Neural cell (in vitro differentiated cells): ENCODE results near the gene SLC36A1. TPM values are rescaled to one million over a fixed set of nuclear protein-coding genes. Genes with fewer than 3 reads are reported as not detected.

Experiments
- H2AFZ ChIP-seq: fragments of 200-600, 300-800 bp; sonication (generic), shearing (Covaris generic); 2 replicates; pipeline ENCODE4 v1.6.0; 2014; ENCODE audit warnings: low read depth, mild to moderate bottlenecking, antibody characterized with exemption, low read length, moderate library complexity
- H3F3A ChIP-seq: fragments of 200-600 bp; shearing (Covaris generic); 2 replicates; pipeline ENCODE4 v1.6.1; 2016; ENCODE audit warnings: mild to moderate bottlenecking, moderate library complexity, mixed read lengths, antibody characterized with exemption, low read length; ENCODE audit not compliant: insufficient read depth, poor library complexity, severe bottlenecking
- H3K27ac ChIP-seq: fragments of 200-600, 300-800 bp; sonication (generic), shearing (Covaris generic); 2 replicates; pipeline ENCODE4 v1.5.1; 2014; ENCODE audit warnings: mild to moderate bottlenecking, low read length, moderate library complexity
- H3K27me3 ChIP-seq: fragments of 300-800, 200-600 bp; sonication (generic), shearing (Covaris generic); 2 replicates; pipeline ENCODE4 v1.6.0; 2014; ENCODE audit warnings: mild to moderate bottlenecking, low read depth, low read length, moderate library complexity; ENCODE audit not compliant: insufficient read depth
- H3K36me3 ChIP-seq: fragments of 300-800, 200-600 bp; sonication (generic), shearing (Covaris generic); 2 replicates; pipeline ENCODE4 v1.5.1; 2014; ENCODE audit warnings: mild to moderate bottlenecking, antibody characterized with exemption, low read length, moderate library complexity; ENCODE audit not compliant: insufficient read depth
- H3K4me2 ChIP-seq: fragments of 300-800, 200-600 bp; sonication (generic), shearing (Covaris generic); 2 replicates; pipeline ENCODE4 v1.6.0; 2014; ENCODE audit warnings: mild to moderate bottlenecking, low read length
- H3K4me3 ChIP-seq: fragments of 300-800, 200-600 bp; sonication (generic), shearing (Covaris generic); 2 replicates; pipeline ENCODE4 v1.5.1; 2014; ENCODE audit warnings: mild to moderate bottlenecking, low read length, moderate library complexity
- H3K79me2 ChIP-seq: fragments of 200-600 bp; shearing (Covaris generic); replicated peaks from 2 replicates; pipeline ENCODE4 v1.6.0; 2014; ENCODE audit warnings: mild to moderate bottlenecking, low read length, moderate library complexity; ENCODE audit not compliant: insufficient read depth
- H3K9ac ChIP-seq: fragments of 300-800, 200-600 bp; sonication (generic), shearing (Covaris generic); 2 replicates; pipeline ENCODE4 v1.6.1; 2016; ENCODE audit warnings: mild to moderate bottlenecking, low read length, mixed read lengths
- H3K9me2 ChIP-seq: fragments of 200-600 bp; shearing (Covaris generic); 2 replicates; pipeline ENCODE4 v1.6.1; 2016; ENCODE audit warnings: mild to moderate bottlenecking, low read length, mixed read lengths; ENCODE audit not compliant: insufficient read depth
- H3K9me3 ChIP-seq: fragments of 200-600, 300-800 bp; sonication (generic), shearing (Covaris generic); 2 replicates; pipeline ENCODE4 v1.6.1; 2016; ENCODE audit warnings: mild to moderate bottlenecking, mixed run types, low read length, moderate library complexity, mixed read lengths
- H4K20me1 ChIP-seq: fragments of 200-600 bp; shearing (Covaris generic); 2 replicates; pipeline ENCODE4 v1.6.1; 2016; ENCODE audit warnings: mild to moderate bottlenecking, mixed run types; ENCODE audit not compliant: insufficient read depth
- EP300 ChIP-seq: fragments of 450-650 bp; conservative IDR thresholded peaks from 2 replicates; pipeline ENCODE4 v1.6.1; 2014; ENCODE audit warnings: antibody characterized with exemption, mild to moderate bottlenecking, moderate library complexity; ENCODE audit not compliant: poor library complexity, severe bottlenecking
- EZH2 ChIP-seq: fragments of 200-600, 300-800 bp; shearing (Covaris generic), sonication (generic); IDR thresholded peaks from 2 replicates; pipeline ENCODE4 v1.6.1; 2014; ENCODE audit warnings: antibody characterized with exemption, low read length, borderline replicate concordance, mild to moderate bottlenecking; ENCODE audit not compliant: insufficient read depth, poor library complexity, severe bottlenecking
- MXI1 ChIP-seq: fragments of 450-650 bp; conservative IDR thresholded peaks from 2 replicates; pipeline ENCODE4 v1.6.1; 2014; ENCODE audit warnings: antibody characterized with exemption, mild to moderate bottlenecking; ENCODE audit not compliant: poor library complexity, severe bottlenecking
- POLR2AphosphoS5 ChIP-seq: IDR thresholded peaks from 2 replicates; pipeline ENCODE4 v1.6.1; 2012
- SMC3 ChIP-seq: fragments of 450-650 bp; conservative IDR thresholded peaks from 2 replicates; pipeline ENCODE4 v1.6.1; 2014; ENCODE audit warnings: antibody characterized with exemption, mild to moderate bottlenecking, moderate library complexity; ENCODE audit not compliant: poor library complexity
- TAF1 ChIP-seq: IDR thresholded peaks from 2 replicates; pipeline ENCODE4 v1.6.1; 2012; ENCODE audit warnings: low read depth
- polyA plus RNA-seq: library from polyadenylated mRNA; depleted of rRNA; stranded (reverse); fragments of >200 nt; gene quantifications from 2 replicates; pipeline ENCODE4 v1.2.3, GENCODE V29; 2014
- TF ChIP-seq, protein P1 (sequence below): IDR thresholded peaks from 2 replicates; pipeline ENCODE4 v1.6.1; 2012; ENCODE audit warnings: borderline replicate concordance
- TF ChIP-seq, protein P2 (sequence below): fragments of 450-650 bp; IDR thresholded peaks from 2 replicates; pipeline ENCODE4 v1.5.1; 2014; ENCODE audit warnings: antibody characterized with exemption, mild to moderate bottlenecking, moderate library complexity; ENCODE audit not compliant: poor library complexity, severe bottlenecking

SLC36A1 gene
- polyA plus RNA-seq, 1 donor from 2014 or later, result 5.3 TPM

DNA sequence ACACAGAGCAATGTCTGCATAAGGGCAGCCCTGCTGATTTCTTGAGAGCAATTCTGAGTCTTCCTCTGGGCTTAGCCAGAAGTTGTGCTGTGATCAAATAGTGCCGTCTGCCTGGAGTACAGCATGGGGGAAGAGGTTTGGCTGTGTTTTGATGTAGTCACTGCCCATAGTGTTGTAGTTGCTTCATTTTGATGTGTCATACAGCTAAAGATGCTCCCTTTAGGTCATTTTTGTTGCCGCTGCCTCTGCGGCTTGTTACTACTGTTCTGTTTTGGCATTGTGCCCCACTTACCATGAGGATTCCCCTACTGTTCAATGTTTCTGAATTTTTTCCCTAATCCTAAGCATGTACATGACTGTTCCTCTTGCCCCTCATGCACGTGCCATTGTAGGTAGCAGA lies 23.0 kb downstream of the SLC36A1 start:
- Histone ChIP-seq H3F3A (no peaks in the 10 kb centered on the region), H2AFZ (no peak overlapping the region), H3K79me2 (no peaks in the 10 kb centered on the region), H3K9me3 (no peaks in the 10 kb centered on the region), H3K4me2 (no peak overlapping the region), H4K20me1 (no peaks in the 10 kb centered on the region), H3K9ac (no peak overlapping the region), H3K27ac (no peak overlapping the region), H3K36me3 (no peaks in the 10 kb centered on the region), H3K27me3 (no peaks in the 10 kb centered on the region), H3K9me2 (no peaks in the 10 kb centered on the region), H3K4me3 (no peak overlapping the region)
- TF ChIP-seq EP300, result no peak
- no peak for TF ChIP-seq POLR2AphosphoS5
- TF ChIP-seq, protein P1, sequence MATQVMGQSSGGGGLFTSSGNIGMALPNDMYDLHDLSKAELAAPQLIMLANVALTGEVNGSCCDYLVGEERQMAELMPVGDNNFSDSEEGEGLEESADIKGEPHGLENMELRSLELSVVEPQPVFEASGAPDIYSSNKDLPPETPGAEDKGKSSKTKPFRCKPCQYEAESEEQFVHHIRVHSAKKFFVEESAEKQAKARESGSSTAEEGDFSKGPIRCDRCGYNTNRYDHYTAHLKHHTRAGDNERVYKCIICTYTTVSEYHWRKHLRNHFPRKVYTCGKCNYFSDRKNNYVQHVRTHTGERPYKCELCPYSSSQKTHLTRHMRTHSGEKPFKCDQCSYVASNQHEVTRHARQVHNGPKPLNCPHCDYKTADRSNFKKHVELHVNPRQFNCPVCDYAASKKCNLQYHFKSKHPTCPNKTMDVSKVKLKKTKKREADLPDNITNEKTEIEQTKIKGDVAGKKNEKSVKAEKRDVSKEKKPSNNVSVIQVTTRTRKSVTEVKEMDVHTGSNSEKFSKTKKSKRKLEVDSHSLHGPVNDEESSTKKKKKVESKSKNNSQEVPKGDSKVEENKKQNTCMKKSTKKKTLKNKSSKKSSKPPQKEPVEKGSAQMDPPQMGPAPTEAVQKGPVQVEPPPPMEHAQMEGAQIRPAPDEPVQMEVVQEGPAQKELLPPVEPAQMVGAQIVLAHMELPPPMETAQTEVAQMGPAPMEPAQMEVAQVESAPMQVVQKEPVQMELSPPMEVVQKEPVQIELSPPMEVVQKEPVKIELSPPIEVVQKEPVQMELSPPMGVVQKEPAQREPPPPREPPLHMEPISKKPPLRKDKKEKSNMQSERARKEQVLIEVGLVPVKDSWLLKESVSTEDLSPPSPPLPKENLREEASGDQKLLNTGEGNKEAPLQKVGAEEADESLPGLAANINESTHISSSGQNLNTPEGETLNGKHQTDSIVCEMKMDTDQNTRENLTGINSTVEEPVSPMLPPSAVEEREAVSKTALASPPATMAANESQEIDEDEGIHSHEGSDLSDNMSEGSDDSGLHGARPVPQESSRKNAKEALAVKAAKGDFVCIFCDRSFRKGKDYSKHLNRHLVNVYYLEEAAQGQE, result no peak
- no peak for TF ChIP-seq SMC3

DNA sequence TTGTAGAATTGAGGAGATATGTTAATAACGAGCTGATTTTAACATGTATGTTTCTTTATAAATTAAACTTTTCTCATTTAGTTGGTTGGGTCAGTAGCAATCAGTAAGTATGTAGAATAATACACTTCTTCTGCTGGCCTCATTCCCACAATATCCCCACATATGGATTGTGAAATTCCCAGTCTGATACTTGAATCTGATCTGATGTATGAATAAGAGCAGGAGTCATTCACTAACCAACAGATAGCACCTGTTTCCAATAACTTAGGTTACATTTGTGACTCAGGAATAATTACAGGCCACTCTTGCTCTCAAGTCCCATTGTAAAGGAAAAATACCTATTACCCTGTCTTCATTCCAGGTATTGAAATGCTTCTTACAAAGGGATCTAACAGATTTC lies 23.9 kb downstream of the SLC36A1 start:
- Histone ChIP-seq H3K4me3 (no peak overlapping the region), H3K79me2 (no peaks in the 10 kb centered on the region), H3F3A (no peaks in the 10 kb centered on the region), H4K20me1 (no peaks in the 10 kb centered on the region), H3K36me3 (no peaks in the 10 kb centered on the region), H2AFZ (no peak overlapping the region), H3K9ac (no peak overlapping the region), H3K27ac (peak overlapping the region; percentile 13), H3K4me2 (no peak overlapping the region), H3K27me3 (no peaks in the 10 kb centered on the region), H3K9me3 (no peaks in the 10 kb centered on the region), H3K9me2 (no peaks in the 10 kb centered on the region)
- TF ChIP-seq TAF1 (no peak), MXI1 (no peak), EZH2 (no peak), SMC3 (no peak), EP300 (peak; percentile 44), POLR2AphosphoS5 (peak; percentile 55)
- TF ChIP-seq, protein P2, sequence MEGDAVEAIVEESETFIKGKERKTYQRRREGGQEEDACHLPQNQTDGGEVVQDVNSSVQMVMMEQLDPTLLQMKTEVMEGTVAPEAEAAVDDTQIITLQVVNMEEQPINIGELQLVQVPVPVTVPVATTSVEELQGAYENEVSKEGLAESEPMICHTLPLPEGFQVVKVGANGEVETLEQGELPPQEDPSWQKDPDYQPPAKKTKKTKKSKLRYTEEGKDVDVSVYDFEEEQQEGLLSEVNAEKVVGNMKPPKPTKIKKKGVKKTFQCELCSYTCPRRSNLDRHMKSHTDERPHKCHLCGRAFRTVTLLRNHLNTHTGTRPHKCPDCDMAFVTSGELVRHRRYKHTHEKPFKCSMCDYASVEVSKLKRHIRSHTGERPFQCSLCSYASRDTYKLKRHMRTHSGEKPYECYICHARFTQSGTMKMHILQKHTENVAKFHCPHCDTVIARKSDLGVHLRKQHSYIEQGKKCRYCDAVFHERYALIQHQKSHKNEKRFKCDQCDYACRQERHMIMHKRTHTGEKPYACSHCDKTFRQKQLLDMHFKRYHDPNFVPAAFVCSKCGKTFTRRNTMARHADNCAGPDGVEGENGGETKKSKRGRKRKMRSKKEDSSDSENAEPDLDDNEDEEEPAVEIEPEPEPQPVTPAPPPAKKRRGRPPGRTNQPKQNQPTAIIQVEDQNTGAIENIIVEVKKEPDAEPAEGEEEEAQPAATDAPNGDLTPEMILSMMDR, result no peak
- TF ChIP-seq, protein P1, result peak; percentile 41
